Endothelial cell of umbilical vein (primary cell): ENCODE measurements around the gene HOXB4. TPM values are rescaled to one million over a fixed set of nuclear protein-coding genes. Genes with fewer than 3 reads are reported as not detected.
A peak's percentile ranks its signal among the peaks of the same experiment; 100 is the strongest.

Experiments
- BruUV-seq: library from RNA; stranded (reverse); fragments of 400-500 nt; replicated peaks from 2 replicates; lab custom pipeline; 2021; lab: Mats Ljungman, UMichigan
- CTCF ChIA-PET: fragments of 300-600, 350-600 bp; sonication (Branson Sonifier 250); formaldehyde crosslinking; loops from one replicate; lab custom pipeline; 2021; ENCODE audit warnings: antibody characterized with exemption, inconsistent platforms; lab: Charles Lee
- POLR2A ChIA-PET: fragments of 300-600, 350-600 bp; sonication (Branson Sonifier 250); formaldehyde crosslinking; loops from one replicate; lab custom pipeline; 2021; ENCODE audit warnings: antibody characterized with exemption, inconsistent platforms; lab: Charles Lee
- DNase-seq: peaks from one replicate; pipeline ENCODE4 v3.0.0-alpha.2; 2011; ENCODE audit warnings: low read depth, low spot score
- FAIRE-seq: peaks from 2 replicates; lab custom pipeline; 2011; peaks lifted over from hg19 to GRCh38; lab: Jason Lieb, UNC
- H2AFZ ChIP-seq: 2 replicates; pipeline ENCODE4 v1.6.0; 2012; ENCODE audit warnings: low read depth, low read length, control low read depth, inconsistent platforms
- H3K27ac ChIP-seq: 2 replicates; pipeline ENCODE4 v1.5.1; 2011; ENCODE audit warnings: low read depth, mild to moderate bottlenecking, control low read depth, low read length, moderate library complexity; ENCODE audit not compliant: insufficient read depth
- H3K27me3 ChIP-seq, 2 experiments: 2 replicates each; pipeline versions ENCODE4 v1.6.0 to v1.6.1; 2011; ENCODE audit warnings: low read length in 2 of 2, mixed read lengths in 1 of 2; ENCODE audit not compliant: control insufficient read depth in 2 of 2, insufficient read depth in 2 of 2
- H3K36me3 ChIP-seq, 2 experiments: 2 replicates in 1 of 2; 3 replicates in 1 of 2; pipeline ENCODE4 v1.5.1; 2011; ENCODE audit warnings: low read length in 2 of 2, mild to moderate bottlenecking in 1 of 2, moderate library complexity in 1 of 2; ENCODE audit not compliant: control insufficient read depth in 2 of 2, insufficient read depth in 2 of 2; ENCODE audit errors: extremely low read depth in 1 of 2
- H3K4me1 ChIP-seq: 3 replicates; pipeline ENCODE4 v1.5.1; 2011; ENCODE audit warnings: mild to moderate bottlenecking, low read length; ENCODE audit not compliant: control insufficient read depth, insufficient read depth; ENCODE audit errors: extremely low read depth
- H3K4me2 ChIP-seq: 2 replicates; pipeline ENCODE4 v1.6.1; 2011; ENCODE audit warnings: low read length, control low read depth, mixed read lengths; ENCODE audit not compliant: insufficient read depth
- H3K4me3 ChIP-seq, 3 experiments: fragments of 200-600 bp in 1 of 3; sonication (generic), shearing (Covaris generic) in 1 of 3; replicated peaks in 1 of 3; 2 replicates each; pipeline ENCODE4 v1.5.1; 2011 to 2016; ENCODE audit warnings: control low read depth in 3 of 3, low read length in 3 of 3, mild to moderate bottlenecking in 2 of 3, inconsistent platforms in 1 of 3, low read depth in 1 of 3, moderate library complexity in 1 of 3; ENCODE audit not compliant: insufficient read depth in 1 of 3
- H3K79me2 ChIP-seq: 2 replicates; pipeline ENCODE4 v1.6.0; 2012; ENCODE audit warnings: low read length, inconsistent platforms; ENCODE audit not compliant: control insufficient read depth, insufficient read depth
- H3K9ac ChIP-seq: replicated peaks from 2 replicates; pipeline ENCODE3; 2011; ENCODE audit warnings: low read length, control low read depth; ENCODE audit not compliant: insufficient read depth; ENCODE audit errors: extremely low read depth
- H3K9me1 ChIP-seq: replicated peaks from 3 replicates; pipeline ENCODE4 v1.6.0; 2011; ENCODE audit warnings: mild to moderate bottlenecking, low read length; ENCODE audit not compliant: control insufficient read depth, insufficient read depth; ENCODE audit errors: extremely low read depth
- H3K9me3 ChIP-seq: replicated peaks from 2 replicates; pipeline ENCODE4 v1.5.1; 2012; ENCODE audit warnings: low read length, inconsistent platforms; ENCODE audit not compliant: control insufficient read depth, insufficient read depth
- H4K20me1 ChIP-seq: replicated peaks from 2 replicates; pipeline ENCODE3; 2011; ENCODE audit warnings: mild to moderate bottlenecking, low read length; ENCODE audit not compliant: control insufficient read depth, insufficient read depth; ENCODE audit errors: extremely low read depth
- EZH2 ChIP-seq: IDR thresholded peaks from 2 replicates; pipeline ENCODE4 v1.6.1; 2012; ENCODE audit warnings: borderline replicate concordance, low read depth, mild to moderate bottlenecking, moderate library complexity, low read length, inconsistent platforms; ENCODE audit not compliant: severe bottlenecking
- FOS ChIP-seq: IDR thresholded peaks from 2 replicates; pipeline ENCODE4 v1.6.1; 2011; ENCODE audit warnings: mild to moderate bottlenecking, low read length, moderate library complexity, borderline replicate concordance; ENCODE audit not compliant: insufficient read depth
- GATA2 ChIP-seq: IDR thresholded peaks from 2 replicates; pipeline ENCODE4 v1.7.0; 2011; ENCODE audit warnings: low read depth, mild to moderate bottlenecking, moderate library complexity, mixed read lengths, low read length; ENCODE audit not compliant: insufficient read length, insufficient read depth
- JUN ChIP-seq: IDR thresholded peaks from 2 replicates; pipeline ENCODE4 v1.6.1; 2011; ENCODE audit warnings: borderline replicate concordance, low read depth; ENCODE audit not compliant: insufficient read length, insufficient read depth
- MYC ChIP-seq: IDR thresholded peaks from one replicate; pipeline ENCODE4 v1.6.1; 2011; ENCODE audit warnings: mild to moderate bottlenecking, low read depth, low read length
- POLR2A ChIP-seq: IDR thresholded peaks from 2 replicates; pipeline ENCODE4 v1.6.1; 2012; ENCODE audit warnings: low read depth, mild to moderate bottlenecking, control low read depth, low read length
- POLR2AphosphoS5 ChIP-seq: IDR thresholded peaks from 2 replicates; pipeline ENCODE4 v1.6.1; 2012; ENCODE audit warnings: low read depth, mild to moderate bottlenecking, control low read depth, low read length, moderate library complexity; ENCODE audit not compliant: insufficient read depth
- dilution Hi-C: fragments of 300-500 bp; cut with MboI; formaldehyde crosslinking; loops from one replicate; pipeline ENCODE4 v1.15.0; 2019; ENCODE audit warnings: low sequenced_read_pairs; ENCODE audit not compliant: extremely low pct_ligation_motif_present
- intact Hi-C: fragments of 100-400 bp; cut with micrococcal nuclease; formaldehyde crosslinking; loops from one replicate; pipeline ENCODE4 v1.10.0; 2022
- polyA plus RNA-seq, 4 experiments: library from polyadenylated mRNA; depleted of rRNA in 3 of 4; stranded (reverse) in 3 of 4; unstranded in 1 of 4; fragments of >200 nt; gene quantifications; 2 replicates each; pipeline versions ENCODE4 v1.2.1 to v1.2.3, GENCODE V29; 2011 to 2012; ENCODE audit warnings: missing spikeins in 1 of 4
- total RNA-seq: library from RNA; stranded (reverse); gene quantifications from 2 replicates; pipeline ENCODE4 v1.2.3, GENCODE V29; 2021
- TF ChIP-seq, protein P1 (sequence below), 2 donors: IDR thresholded peaks; 1 replicate in 1 of 2; 2 replicates in 1 of 2; pipeline ENCODE4 v1.5.1; 2011; ENCODE audit warnings: low read length in 2 of 2, mild to moderate bottlenecking in 2 of 2, moderate library complexity in 2 of 2, control low read depth in 1 of 2, inconsistent platforms in 1 of 2, low read depth in 1 of 2; ENCODE audit not compliant: insufficient read depth in 1 of 2; ENCODE audit errors: extremely low read depth in 1 of 2
- TF ChIP-seq, protein P2 (sequence below): IDR thresholded peaks from 2 replicates; pipeline ENCODE4 v1.6.1; 2011; ENCODE audit not compliant: insufficient read depth, insufficient read length

The HOXB4 gene
- total and polyA plus RNA-seq, 2 donors (not counting 3 experiments of a cell fraction or from before 2014, with no cell fraction given), result 4.6 to 13.1 TPM

- H3K36me3 ChIP-seq, result no peaks in the 10 kb centered on the region
- peak within 1 kb of the TSS; percentile 52 to 78 (median 70) for H3K4me3 ChIP-seq
- no peaks in the 10 kb centered on the region for H3K9me3 ChIP-seq
- peak within 1 kb of the TSS; percentile 66 for H3K27ac ChIP-seq
- POLR2A ChIA-PET, result interaction anchor here (0.7 to 1.5 kb wide), 2 partner anchors 15 to 41 kb away, joined by 3 read pairs; no protein-coding TSS in a partner anchor
- no peaks in the 10 kb centered on the region for H4K20me1 ChIP-seq
- peak within 1 kb of the TSS; percentile 92 for H2AFZ ChIP-seq
- BruUV-seq, result TSS peak; percentile 28
- peaks cover 19% of the 10 kb centered on the region for H3K79me2 ChIP-seq
- peaks cover 35% of the 10 kb centered on the region for H3K4me1 ChIP-seq
- peak within 1 kb of the TSS; percentile 83 for H3K9ac ChIP-seq
- DNase-seq, result peak; percentile 79
- dilution Hi-C loops (no loop called here), intact Hi-C loops (no loop called here)
- H3K27me3 ChIP-seq, result peaks cover 5 to 9% of the 10 kb centered on the region in 2 experiments
- peak; percentile 93 for FAIRE-seq
- TF ChIP-seq EZH2 (no peak), POLR2A (peak; percentile 57), FOS (no peak), POLR2AphosphoS5 (peak; percentile 73), GATA2 (no peak), JUN (no peak), MYC (no peak)
- TF ChIP-seq, protein P1, sequence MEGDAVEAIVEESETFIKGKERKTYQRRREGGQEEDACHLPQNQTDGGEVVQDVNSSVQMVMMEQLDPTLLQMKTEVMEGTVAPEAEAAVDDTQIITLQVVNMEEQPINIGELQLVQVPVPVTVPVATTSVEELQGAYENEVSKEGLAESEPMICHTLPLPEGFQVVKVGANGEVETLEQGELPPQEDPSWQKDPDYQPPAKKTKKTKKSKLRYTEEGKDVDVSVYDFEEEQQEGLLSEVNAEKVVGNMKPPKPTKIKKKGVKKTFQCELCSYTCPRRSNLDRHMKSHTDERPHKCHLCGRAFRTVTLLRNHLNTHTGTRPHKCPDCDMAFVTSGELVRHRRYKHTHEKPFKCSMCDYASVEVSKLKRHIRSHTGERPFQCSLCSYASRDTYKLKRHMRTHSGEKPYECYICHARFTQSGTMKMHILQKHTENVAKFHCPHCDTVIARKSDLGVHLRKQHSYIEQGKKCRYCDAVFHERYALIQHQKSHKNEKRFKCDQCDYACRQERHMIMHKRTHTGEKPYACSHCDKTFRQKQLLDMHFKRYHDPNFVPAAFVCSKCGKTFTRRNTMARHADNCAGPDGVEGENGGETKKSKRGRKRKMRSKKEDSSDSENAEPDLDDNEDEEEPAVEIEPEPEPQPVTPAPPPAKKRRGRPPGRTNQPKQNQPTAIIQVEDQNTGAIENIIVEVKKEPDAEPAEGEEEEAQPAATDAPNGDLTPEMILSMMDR (IDR thresholded peaks at IDR 0.05; ENCODE audit: extremely low read depth in 1 of 2, insufficient read depth in 1 of 2, low read depth in 1 of 2, low read length in 2 of 2), result no peak
- TF ChIP-seq, protein P2, sequence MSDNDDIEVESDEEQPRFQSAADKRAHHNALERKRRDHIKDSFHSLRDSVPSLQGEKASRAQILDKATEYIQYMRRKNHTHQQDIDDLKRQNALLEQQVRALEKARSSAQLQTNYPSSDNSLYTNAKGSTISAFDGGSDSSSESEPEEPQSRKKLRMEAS, result peak; percentile 99
- no peaks in the 10 kb centered on the region for H3K9me1 ChIP-seq
- CTCF ChIA-PET, result interaction anchor here (0.6 to 1.3 kb wide), 6 partner anchors 7 to 302 kb away, joined by 3 read pairs; no protein-coding TSS in a partner anchor
- peak within 1 kb of the TSS; percentile 85 for H3K4me2 ChIP-seq
Observed at GRCh38 chr17:48610282-48611211, 32.4 kb upstream of the HOXB4 start, which contains the start of gene HOXB7. Gene HOXB7, minus strand, starts transcription at chr17:48611017. Its CDS starts 99 bp downstream, at chr17:48610918.
